ENCODE measurements around the gene HERC4. TPM values are rescaled to one million over a fixed set of nuclear protein-coding genes. Genes with fewer than 3 reads are reported as not detected.

Gene HERC4
- total and polyA plus RNA-seq, 4 donors, result 7.3 to 53.2 (median 16.0) TPM

- no peaks in the 10 kb centered on the region for H3K36me3 ChIP-seq (ENCODE audit: control insufficient read depth in 4 of 4, insufficient read depth in 3 of 4, low read depth in 1 of 4, low read length in 3 of 4)
- no peak overlapping the region for H3K4me3 ChIP-seq (ENCODE audit: low read depth in 1 of 3, low read length in 3 of 3)
- no peak overlapping the region for H3K27ac ChIP-seq (ENCODE audit: low read depth in 1 of 2, low read length in 2 of 2)
- no peak overlapping the region for H3K9ac ChIP-seq (ENCODE audit: low read depth in 1 of 2, low read length in 2 of 2)
- no peaks in the 10 kb centered on the region for H3K27me3 ChIP-seq (ENCODE audit: control insufficient read depth in 4 of 4, insufficient read depth in 4 of 4, low read length in 3 of 4)
- WGBS, result 87% methylated on average over 3 of the region's 3 CpGs
- no peak for DNase-seq (ENCODE audit: low spot score)
- H3K9me3 ChIP-seq (ENCODE audit: control insufficient read depth in 4 of 4, low read length in 3 of 4), result no peaks in the 10 kb centered on the region
- H3K4me1 ChIP-seq (ENCODE audit: control insufficient read depth in 4 of 4, insufficient read depth in 4 of 4, low read length in 3 of 4), result no peaks in the 10 kb centered on the region
- TF ChIP-seq HNF4A (conservative IDR thresholded peaks at IDR 0.05) (no peak), SP1 (IDR thresholded peaks at IDR 0.05) (no peak), EGR1 (IDR thresholded peaks at IDR 0.05; ENCODE audit: low read depth in 2 of 2) (no peak), YY1 (IDR thresholded peaks at IDR 0.05) (no peak), RAD21 (IDR thresholded peaks at IDR 0.05) (no peak), FOXA1 (IDR thresholded peaks at IDR 0.05) (no peak), ATF3 (IDR thresholded peaks at IDR 0.05) (no peak)
Measured at GRCh38 chr10:68106656-68107055, 31.6 kb upstream of the HERC4 start.

DNA sequence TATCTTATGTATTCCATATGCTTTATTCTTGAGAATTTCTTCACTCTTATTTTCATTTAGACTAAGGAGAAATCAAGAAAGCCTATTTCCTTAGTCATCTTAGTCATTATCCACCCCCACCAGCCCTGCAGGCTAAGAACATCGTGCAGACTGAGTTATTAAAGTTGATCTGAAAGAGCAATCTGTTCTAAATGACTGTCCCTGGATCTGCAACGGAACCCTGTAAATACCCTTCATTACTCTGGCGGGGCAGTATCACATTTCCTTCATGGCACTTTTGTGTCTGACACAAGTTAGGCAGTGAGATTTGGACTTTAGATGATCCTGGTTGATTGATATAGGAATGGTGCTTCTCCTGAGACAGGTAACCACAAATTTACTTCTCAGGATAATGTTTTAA is 30.7 kb upstream of the HERC4 start:
- H3K36me3 ChIP-seq (ENCODE audit: control insufficient read depth in 4 of 4, insufficient read depth in 3 of 4, low read depth in 1 of 4, low read length in 3 of 4), result no peaks in the 10 kb centered on the region
- no peak overlapping the region for H3K4me3 ChIP-seq (ENCODE audit: low read depth in 1 of 3, low read length in 3 of 3)
- no peak overlapping the region for H3K9ac ChIP-seq (ENCODE audit: low read depth in 1 of 2, low read length in 2 of 2)
- H3K4me1 ChIP-seq (ENCODE audit: control insufficient read depth in 4 of 4, insufficient read depth in 4 of 4, low read length in 3 of 4), result no peaks in the 10 kb centered on the region
- WGBS, result 76% methylated on average over 3 of the region's 3 CpGs
- H3K27me3 ChIP-seq (ENCODE audit: control insufficient read depth in 4 of 4, insufficient read depth in 4 of 4, low read length in 3 of 4), result no peaks in the 10 kb centered on the region
- TF ChIP-seq YY1 (IDR thresholded peaks at IDR 0.05) (no peak), HNF4A (conservative IDR thresholded peaks at IDR 0.05) (peak in 1 of 2 donors; percentile 4)
- no peaks in the 10 kb centered on the region for H3K9me3 ChIP-seq (ENCODE audit: control insufficient read depth in 4 of 4, low read length in 3 of 4)
- no peak for DNase-seq (ENCODE audit: low spot score)
- H3K27ac ChIP-seq (ENCODE audit: low read depth in 1 of 2, low read length in 2 of 2), result no peak overlapping the region

DNA sequence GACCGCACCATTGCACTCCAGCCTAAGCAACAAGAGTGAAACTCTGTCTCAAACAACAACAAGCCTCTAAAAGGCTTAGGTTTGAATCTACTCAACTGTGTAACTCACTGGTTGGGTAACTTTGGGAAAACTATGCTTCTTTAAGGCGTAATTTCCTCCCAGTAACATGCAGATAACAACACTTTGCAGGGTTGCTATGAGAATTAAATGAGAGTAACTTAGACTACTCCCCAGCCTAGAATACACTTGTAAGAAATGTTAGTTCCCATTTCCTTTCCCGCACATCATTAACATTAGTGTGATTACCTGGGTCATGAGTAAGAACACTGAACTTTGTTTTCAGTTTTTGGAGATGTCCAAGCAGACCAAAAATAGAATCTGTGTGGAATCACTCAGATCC is 28.8 kb upstream of the HERC4 start:
- Histone ChIP-seq H3K36me3 (ENCODE audit: control insufficient read depth in 4 of 4, insufficient read depth in 3 of 4, low read depth in 1 of 4, low read length in 3 of 4) (no peaks in the 10 kb centered on the region), H3K9ac (ENCODE audit: low read depth in 1 of 2, low read length in 2 of 2) (no peak overlapping the region), H3K9me3 (ENCODE audit: control insufficient read depth in 4 of 4, low read length in 3 of 4) (no peaks in the 10 kb centered on the region), H3K27ac (ENCODE audit: low read depth in 1 of 2, low read length in 2 of 2) (no peak overlapping the region), H3K27me3 (ENCODE audit: control insufficient read depth in 4 of 4, insufficient read depth in 4 of 4, low read length in 3 of 4) (no peaks in the 10 kb centered on the region), H3K4me1 (ENCODE audit: control insufficient read depth in 4 of 4, insufficient read depth in 4 of 4, low read length in 3 of 4) (no peaks in the 10 kb centered on the region), H3K4me3 (ENCODE audit: low read depth in 1 of 3, low read length in 3 of 3) (no peak overlapping the region)
- TF ChIP-seq YY1 (IDR thresholded peaks at IDR 0.05) (no peak), HNF4G (IDR thresholded peaks at IDR 0.05) (no peak), HNF4A (conservative IDR thresholded peaks at IDR 0.05) (no peak), NR2F2 (IDR thresholded peaks at IDR 0.05) (no peak), RXRA (IDR thresholded peaks at IDR 0.05) (no peak), MAX (IDR thresholded peaks at IDR 0.05) (no peak), TAF1 (conservative IDR thresholded peaks at IDR 0.05) (no peak), GABPA (IDR thresholded peaks at IDR 0.05 in 1 of 2, conservative IDR thresholded peaks at IDR 0.05 in 1 of 2) (no peak), FOXA2 (IDR thresholded peaks at IDR 0.05) (no peak), FOXA1 (IDR thresholded peaks at IDR 0.05) (no peak), JUND (IDR thresholded peaks at IDR 0.05) (no peak), SP1 (IDR thresholded peaks at IDR 0.05) (no peak), ATF3 (IDR thresholded peaks at IDR 0.05) (no peak), EGR1 (IDR thresholded peaks at IDR 0.05; ENCODE audit: low read depth in 2 of 2) (no peak)
- TF ChIP-seq, protein P1, sequence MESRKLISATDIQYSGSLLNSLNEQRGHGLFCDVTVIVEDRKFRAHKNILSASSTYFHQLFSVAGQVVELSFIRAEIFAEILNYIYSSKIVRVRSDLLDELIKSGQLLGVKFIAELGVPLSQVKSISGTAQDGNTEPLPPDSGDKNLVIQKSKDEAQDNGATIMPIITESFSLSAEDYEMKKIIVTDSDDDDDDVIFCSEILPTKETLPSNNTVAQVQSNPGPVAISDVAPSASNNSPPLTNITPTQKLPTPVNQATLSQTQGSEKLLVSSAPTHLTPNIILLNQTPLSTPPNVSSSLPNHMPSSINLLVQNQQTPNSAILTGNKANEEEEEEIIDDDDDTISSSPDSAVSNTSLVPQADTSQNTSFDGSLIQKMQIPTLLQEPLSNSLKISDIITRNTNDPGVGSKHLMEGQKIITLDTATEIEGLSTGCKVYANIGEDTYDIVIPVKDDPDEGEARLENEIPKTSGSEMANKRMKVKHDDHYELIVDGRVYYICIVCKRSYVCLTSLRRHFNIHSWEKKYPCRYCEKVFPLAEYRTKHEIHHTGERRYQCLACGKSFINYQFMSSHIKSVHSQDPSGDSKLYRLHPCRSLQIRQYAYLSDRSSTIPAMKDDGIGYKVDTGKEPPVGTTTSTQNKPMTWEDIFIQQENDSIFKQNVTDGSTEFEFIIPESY (IDR thresholded peaks at IDR 0.05), result no peak
- TF ChIP-seq, protein P2, sequence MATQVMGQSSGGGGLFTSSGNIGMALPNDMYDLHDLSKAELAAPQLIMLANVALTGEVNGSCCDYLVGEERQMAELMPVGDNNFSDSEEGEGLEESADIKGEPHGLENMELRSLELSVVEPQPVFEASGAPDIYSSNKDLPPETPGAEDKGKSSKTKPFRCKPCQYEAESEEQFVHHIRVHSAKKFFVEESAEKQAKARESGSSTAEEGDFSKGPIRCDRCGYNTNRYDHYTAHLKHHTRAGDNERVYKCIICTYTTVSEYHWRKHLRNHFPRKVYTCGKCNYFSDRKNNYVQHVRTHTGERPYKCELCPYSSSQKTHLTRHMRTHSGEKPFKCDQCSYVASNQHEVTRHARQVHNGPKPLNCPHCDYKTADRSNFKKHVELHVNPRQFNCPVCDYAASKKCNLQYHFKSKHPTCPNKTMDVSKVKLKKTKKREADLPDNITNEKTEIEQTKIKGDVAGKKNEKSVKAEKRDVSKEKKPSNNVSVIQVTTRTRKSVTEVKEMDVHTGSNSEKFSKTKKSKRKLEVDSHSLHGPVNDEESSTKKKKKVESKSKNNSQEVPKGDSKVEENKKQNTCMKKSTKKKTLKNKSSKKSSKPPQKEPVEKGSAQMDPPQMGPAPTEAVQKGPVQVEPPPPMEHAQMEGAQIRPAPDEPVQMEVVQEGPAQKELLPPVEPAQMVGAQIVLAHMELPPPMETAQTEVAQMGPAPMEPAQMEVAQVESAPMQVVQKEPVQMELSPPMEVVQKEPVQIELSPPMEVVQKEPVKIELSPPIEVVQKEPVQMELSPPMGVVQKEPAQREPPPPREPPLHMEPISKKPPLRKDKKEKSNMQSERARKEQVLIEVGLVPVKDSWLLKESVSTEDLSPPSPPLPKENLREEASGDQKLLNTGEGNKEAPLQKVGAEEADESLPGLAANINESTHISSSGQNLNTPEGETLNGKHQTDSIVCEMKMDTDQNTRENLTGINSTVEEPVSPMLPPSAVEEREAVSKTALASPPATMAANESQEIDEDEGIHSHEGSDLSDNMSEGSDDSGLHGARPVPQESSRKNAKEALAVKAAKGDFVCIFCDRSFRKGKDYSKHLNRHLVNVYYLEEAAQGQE (IDR thresholded peaks at IDR 0.05), result no peak
- TF ChIP-seq, protein P3, sequence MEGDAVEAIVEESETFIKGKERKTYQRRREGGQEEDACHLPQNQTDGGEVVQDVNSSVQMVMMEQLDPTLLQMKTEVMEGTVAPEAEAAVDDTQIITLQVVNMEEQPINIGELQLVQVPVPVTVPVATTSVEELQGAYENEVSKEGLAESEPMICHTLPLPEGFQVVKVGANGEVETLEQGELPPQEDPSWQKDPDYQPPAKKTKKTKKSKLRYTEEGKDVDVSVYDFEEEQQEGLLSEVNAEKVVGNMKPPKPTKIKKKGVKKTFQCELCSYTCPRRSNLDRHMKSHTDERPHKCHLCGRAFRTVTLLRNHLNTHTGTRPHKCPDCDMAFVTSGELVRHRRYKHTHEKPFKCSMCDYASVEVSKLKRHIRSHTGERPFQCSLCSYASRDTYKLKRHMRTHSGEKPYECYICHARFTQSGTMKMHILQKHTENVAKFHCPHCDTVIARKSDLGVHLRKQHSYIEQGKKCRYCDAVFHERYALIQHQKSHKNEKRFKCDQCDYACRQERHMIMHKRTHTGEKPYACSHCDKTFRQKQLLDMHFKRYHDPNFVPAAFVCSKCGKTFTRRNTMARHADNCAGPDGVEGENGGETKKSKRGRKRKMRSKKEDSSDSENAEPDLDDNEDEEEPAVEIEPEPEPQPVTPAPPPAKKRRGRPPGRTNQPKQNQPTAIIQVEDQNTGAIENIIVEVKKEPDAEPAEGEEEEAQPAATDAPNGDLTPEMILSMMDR (IDR thresholded peaks at IDR 0.05; ENCODE audit: low read depth, low read length, missing input control), result no peak
- DNase-seq (ENCODE audit: low spot score), result no peak
- 98% methylated on average over 3 of the region's 3 CpGs for WGBS
